Measurements from ENCODE around the gene LOC101059915.
"Not testable (repeated sequence)": the region's sequence is repeated elsewhere in the genome, so short reads cannot be mapped to it uniquely, and the experiment has no call there.

Gene LOC101059915

DNA sequence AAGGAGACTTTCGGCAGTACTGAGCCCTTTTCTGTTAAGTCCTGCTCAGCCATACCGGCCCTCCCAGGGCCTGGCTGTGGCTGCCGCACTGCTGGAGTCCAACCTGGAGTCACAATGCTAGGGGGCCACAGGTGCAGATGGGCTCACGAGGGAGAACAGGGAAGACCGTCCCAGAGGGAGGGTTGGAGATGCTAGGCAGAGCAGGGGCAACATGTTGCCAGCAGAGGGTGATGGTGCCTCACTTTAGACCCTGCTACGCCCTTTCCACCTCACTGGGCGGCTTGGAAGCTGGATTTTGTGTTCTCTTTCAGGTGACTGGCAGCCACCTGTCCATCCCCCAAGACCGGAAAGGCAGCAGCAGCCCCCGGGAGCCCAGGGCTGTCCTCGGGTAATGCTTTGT, 2.6 kb downstream of the LOC101059915 start:
- H3K9me3 ChIP-seq; DNase-seq; H3K36me3 ChIP-seq; H3K9ac ChIP-seq (ENCODE audit: low read depth in 2 of 2, low read length in 2 of 2); H3K27me3 ChIP-seq; H3K27ac ChIP-seq; H3K4me1 ChIP-seq; H3K4me3 ChIP-seq; intact Hi-C loops (cut with DNase I): not testable (repeated sequence)
- TF ChIP-seq, protein P1, sequence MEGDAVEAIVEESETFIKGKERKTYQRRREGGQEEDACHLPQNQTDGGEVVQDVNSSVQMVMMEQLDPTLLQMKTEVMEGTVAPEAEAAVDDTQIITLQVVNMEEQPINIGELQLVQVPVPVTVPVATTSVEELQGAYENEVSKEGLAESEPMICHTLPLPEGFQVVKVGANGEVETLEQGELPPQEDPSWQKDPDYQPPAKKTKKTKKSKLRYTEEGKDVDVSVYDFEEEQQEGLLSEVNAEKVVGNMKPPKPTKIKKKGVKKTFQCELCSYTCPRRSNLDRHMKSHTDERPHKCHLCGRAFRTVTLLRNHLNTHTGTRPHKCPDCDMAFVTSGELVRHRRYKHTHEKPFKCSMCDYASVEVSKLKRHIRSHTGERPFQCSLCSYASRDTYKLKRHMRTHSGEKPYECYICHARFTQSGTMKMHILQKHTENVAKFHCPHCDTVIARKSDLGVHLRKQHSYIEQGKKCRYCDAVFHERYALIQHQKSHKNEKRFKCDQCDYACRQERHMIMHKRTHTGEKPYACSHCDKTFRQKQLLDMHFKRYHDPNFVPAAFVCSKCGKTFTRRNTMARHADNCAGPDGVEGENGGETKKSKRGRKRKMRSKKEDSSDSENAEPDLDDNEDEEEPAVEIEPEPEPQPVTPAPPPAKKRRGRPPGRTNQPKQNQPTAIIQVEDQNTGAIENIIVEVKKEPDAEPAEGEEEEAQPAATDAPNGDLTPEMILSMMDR (IDR thresholded peaks at IDR 0.05) = peak; percentile 18

DNA sequence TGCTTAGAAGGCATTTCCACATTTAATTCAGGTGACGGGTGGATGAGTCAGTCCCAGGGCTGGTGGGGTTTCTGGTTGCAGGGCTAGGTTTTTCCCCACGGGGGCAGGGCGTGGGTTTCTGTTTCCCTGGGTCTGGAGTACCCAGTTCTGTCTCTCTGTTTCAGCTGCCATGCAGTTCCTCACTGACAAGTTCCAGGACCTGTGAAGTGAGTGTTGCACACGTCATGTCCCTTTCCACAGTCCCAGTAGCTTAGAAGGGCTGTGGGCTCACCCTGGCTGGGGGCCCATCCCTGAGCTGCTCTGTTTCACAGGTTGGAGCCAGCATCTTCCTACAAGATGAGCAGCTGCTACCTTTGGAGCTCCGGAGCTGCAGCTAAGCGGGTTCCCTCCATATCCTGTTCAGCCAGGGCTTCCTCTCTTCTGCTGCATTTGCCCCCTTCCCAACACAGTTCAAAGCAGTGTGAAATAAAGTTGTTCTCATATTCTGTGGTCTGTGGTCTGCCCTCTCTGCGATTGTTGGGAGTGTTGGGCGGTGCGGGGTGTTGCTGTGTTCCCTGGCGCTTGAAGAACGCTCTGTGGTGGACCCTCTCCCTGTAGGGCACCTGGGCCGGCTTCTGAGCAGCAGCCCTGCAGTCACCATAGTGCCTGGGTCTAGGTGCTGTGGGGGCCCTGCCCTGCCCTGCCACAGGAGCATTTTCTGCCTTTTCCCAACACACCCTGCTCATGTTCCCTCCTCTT, 3.9 kb downstream of the LOC101059915 start:
- no peaks in the 10 kb centered on the region for H3K36me3 ChIP-seq
- no peaks in the 10 kb centered on the region for H3K4me1 ChIP-seq
- H3K27ac ChIP-seq = no peak overlapping the region
- H3K9ac ChIP-seq (ENCODE audit: low read depth in 2 of 2, low read length in 2 of 2) = no peak overlapping the region
- DNase-seq = no peak
- no peaks in the 10 kb centered on the region for H3K9me3 ChIP-seq
- no peaks in the 10 kb centered on the region for H3K27me3 ChIP-seq
- TF ChIP-seq, protein P1 (IDR thresholded peaks at IDR 0.05) = no peak
- intact Hi-C loops (cut with DNase I) = no loop called here
- no peak overlapping the region for H3K4me3 ChIP-seq

DNA sequence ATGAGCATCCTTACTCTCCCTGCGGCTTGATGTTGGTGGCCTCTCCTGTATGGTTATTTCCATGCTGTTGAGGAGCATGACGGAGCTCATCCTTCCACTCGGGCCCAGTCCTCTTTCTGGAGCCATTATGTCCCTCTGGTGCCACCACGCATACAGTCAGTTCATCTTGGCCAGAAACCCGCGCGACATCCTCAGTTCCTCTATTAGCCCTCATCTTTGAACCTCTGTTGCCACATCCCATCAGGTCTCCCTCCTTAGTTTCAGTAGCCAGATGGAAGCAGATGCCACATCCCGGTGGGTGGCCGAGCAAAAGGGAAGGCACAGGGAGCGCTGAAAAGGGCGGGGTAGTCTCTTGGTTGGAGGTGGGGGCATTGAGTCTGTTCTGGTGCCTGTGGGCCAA, 4.6 kb downstream of the LOC101059915 start:
- H3K9me3 ChIP-seq = no peaks in the 10 kb centered on the region
- no peak for DNase-seq
- no peak overlapping the region for H3K9ac ChIP-seq (ENCODE audit: low read depth in 2 of 2, low read length in 2 of 2)
- no peaks in the 10 kb centered on the region for H3K4me1 ChIP-seq
- TF ChIP-seq, protein P1 (IDR thresholded peaks at IDR 0.05) = no peak
- H3K36me3 ChIP-seq = no peaks in the 10 kb centered on the region
- H3K27me3 ChIP-seq = no peaks in the 10 kb centered on the region
- intact Hi-C loops (cut with DNase I) = no loop called here
- H3K4me3 ChIP-seq = no peak overlapping the region
- no peak overlapping the region for H3K27ac ChIP-seq

DNA sequence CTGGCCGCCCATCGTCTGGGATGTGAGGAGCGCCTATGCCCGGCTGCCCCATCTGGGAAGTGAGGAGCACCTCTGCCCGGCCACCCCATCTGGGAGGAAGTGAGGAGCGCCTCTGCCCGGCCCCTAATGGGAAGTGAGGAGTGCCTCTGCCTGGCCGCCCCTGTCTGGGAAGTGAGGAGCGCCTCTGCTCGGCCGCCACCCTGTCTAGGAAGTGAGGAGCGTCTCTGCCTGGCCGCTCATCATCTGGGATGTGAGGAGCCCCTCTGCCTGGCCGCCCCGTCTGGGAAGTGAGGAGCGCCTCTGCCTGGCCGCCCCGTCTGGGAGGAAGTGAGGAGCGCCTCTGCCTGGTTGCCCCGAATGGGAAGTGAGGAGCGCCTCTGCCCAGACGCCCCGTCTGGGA, 8.3 kb downstream of the LOC101059915 start:
- H3K27me3 ChIP-seq; H3K9ac ChIP-seq (ENCODE audit: low read depth in 2 of 2, low read length in 2 of 2); H3K4me1 ChIP-seq; H3K27ac ChIP-seq; intact Hi-C loops (cut with DNase I); DNase-seq; H3K9me3 ChIP-seq; H3K36me3 ChIP-seq; H3K4me3 ChIP-seq: not testable (repeated sequence)

DNA sequence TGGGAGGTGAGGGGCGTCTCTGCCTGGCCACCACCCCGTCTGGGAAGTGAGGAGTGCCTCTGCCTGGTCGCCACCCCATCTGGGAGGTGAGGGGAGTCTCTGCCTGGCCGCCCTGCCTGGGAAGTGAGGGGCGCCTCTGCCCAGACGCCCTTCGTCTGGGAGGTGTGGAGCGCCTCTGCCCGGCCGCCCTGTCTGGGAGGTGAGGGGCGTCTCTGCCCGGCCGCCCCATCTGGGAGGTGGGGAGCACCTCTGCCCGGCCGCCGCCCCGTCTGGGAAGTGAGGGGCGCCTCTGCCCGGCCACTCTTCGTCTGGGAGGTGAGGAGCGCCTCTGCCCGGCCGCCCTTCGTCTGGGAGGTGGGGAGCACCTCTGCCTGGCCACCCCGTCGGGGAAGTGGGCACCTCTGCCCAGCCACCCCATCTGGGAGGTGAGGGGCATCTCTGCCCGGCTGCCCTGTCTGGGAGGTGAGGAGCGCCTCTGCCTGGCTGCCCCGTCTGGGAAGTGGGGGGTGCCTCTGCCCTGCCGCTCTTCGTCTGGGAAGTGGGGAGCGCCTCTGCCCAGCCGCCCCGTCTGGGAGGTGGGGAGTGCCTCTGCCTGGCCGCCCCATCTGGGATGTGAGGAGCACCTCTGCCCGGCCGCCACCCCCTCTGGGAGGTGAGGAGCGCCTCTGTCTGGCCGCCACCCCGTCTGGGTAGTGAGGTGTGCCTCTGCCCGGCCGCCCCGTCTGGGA, 8.9 kb downstream of the LOC101059915 start:
- H3K4me1 ChIP-seq; DNase-seq; H3K4me3 ChIP-seq; H3K27ac ChIP-seq; H3K9me3 ChIP-seq; intact Hi-C loops (cut with DNase I); H3K36me3 ChIP-seq; H3K27me3 ChIP-seq; H3K9ac ChIP-seq (ENCODE audit: low read depth in 2 of 2, low read length in 2 of 2): not testable (repeated sequence)

DNA sequence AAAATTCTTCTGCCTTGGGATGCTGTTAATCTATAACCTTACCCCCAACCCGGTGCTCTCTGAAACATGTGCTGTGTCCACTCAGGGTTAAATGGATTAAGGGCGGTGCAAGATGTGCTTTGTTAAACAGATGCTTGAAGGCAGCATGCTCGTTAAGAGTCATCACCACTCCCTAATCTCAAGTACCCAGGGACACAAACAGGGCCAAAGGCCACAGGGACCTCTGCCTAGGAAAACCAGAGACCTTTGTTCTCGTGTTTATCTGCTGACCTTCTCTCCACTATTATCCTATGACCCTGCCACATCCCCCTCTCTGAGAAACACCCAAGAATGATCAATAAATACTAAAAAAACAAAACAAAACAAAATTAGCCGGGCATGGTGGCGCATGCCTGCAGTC, 9.8 kb downstream of the LOC101059915 start:
- H3K9ac ChIP-seq (ENCODE audit: low read depth in 2 of 2, low read length in 2 of 2); DNase-seq; H3K4me1 ChIP-seq; H3K4me3 ChIP-seq; intact Hi-C loops (cut with DNase I); H3K36me3 ChIP-seq; H3K27ac ChIP-seq; H3K27me3 ChIP-seq; H3K9me3 ChIP-seq: not testable (repeated sequence)

DNA sequence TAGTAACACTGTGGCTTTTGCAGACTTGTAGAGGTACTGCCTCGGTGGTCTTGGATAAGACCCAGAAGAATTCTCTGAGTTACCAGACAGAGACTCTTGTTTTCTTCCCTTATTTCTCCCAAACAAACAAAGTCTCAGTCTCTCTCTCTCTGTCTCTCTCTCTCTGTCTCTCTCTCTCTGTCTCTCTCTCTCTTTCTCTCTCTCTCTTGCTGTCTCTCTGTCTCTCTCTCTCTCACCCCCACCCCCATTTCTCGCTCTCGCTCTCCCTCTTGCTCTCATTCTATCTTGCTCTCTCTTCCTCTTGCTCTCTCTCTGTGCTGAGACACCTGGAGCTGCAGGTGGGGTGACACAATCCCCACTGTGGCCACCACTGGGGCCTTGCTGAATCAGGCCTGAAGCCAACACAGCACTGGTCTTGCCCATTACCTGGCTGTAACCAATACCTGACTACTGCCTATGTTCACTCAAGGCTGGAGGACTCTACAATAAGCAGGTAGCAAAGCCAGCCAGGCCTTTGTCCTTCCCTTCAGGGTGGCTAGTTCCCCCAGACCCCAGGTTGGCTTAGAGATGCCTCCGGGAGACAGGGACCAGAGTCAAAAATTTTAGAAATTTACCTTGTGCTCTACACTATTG, 12.3 kb downstream of the LOC101059915 start:
- Histone ChIP-seq H3K36me3 (no peaks in the 10 kb centered on the region), H3K27ac (no peak overlapping the region), H3K4me1 (no peaks in the 10 kb centered on the region), H3K27me3 (no peaks in the 10 kb centered on the region), H3K9me3 (no peaks in the 10 kb centered on the region), H3K9ac (ENCODE audit: low read depth in 2 of 2, low read length in 2 of 2) (no peak overlapping the region), H3K4me3 (no peak overlapping the region)
- DNase-seq = peak; percentile 9
- TF ChIP-seq, protein P1 (IDR thresholded peaks at IDR 0.05) = no peak
- intact Hi-C loops (cut with DNase I) = no loop called here

DNA sequence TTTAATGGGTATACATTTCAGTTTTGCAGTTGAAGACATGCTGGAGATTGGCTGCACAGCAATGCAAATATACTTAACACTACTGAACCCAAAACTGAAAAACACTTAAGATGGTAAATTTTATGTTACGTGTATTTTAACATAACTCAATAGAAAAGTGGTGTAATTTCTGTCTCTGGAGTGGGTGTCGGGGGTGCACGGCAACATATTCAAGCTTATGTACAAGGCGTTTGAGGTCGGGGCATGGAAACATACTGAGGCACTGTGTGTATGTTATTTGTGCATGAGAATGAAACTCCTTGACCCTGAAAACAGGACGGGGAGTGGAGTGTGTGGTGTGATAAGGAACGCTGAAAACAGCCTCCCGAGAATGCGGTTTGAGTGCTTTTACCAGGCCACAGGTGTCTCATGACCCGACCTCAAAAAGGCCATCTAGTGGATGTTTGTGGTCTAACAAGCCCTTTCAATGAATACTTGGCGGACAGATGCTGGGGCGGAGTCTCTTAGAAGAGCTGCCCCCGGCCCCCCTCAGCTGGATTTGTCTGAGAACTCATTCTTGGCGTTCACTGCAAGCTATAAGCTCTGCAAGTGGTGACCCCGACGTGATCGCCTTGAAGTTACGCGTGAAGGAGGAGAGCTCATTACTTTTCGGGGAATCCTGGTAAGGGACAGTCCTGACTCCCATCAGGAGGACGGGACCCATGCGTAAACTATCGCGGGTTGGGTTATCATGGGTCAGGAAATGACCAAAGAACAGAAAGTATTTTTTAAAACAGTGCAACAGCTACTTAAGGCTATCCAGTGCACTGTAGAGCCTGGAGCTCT, 29.5 kb downstream of the LOC101059915 start:
- intact Hi-C loops (cut with DNase I); H3K27me3 ChIP-seq; H3K36me3 ChIP-seq; H3K9me3 ChIP-seq; H3K9ac ChIP-seq (ENCODE audit: low read depth in 2 of 2, low read length in 2 of 2); H3K4me1 ChIP-seq; H3K27ac ChIP-seq; H3K4me3 ChIP-seq; DNase-seq: not testable (repeated sequence)
